ENCODE measurements around the gene ARL17A.
"Not testable (repeated sequence)": the region's sequence is repeated elsewhere in the genome, so short reads cannot be mapped to it uniquely, and the experiment has no call there.

GRCh38 chr17:46571796-46572195, 7.7 kb downstream of the ARL17A start:
- not testable (repeated sequence) for TF ChIP-seq CTCF, POLR2A, EP300, POLR2AphosphoS5 (IDR thresholded peaks at IDR 0.05)
